Spleen (tissue), 7 donors: Measurements from ENCODE around the gene FARP1.

Experiments
- POLR2A ChIP-seq, 3 donors: fragments of 450-650 bp; IDR thresholded peaks; one replicate each; pipeline ENCODE4 v1.5.1; 2017; ENCODE audit warnings: antibody characterized with exemption in 3 of 3, mild to moderate bottlenecking in 1 of 3
- TF ChIP-seq, protein P1 (sequence below), 11 experiments: fragments of 200-600 bp in 7 of 11; fragments of 450-650 bp in 4 of 11; sonication (generic) in 4 of 11; IDR thresholded peaks in 8 of 11; conservative IDR thresholded peaks in 3 of 11; 1 replicate in 7 of 11; 2 replicates in 4 of 11; pipeline versions ENCODE4 v1.4.0 to v1.8.0; 2016 to 2021; ENCODE audit warnings: antibody characterized with exemption in 11 of 11, inconsistent platforms in 4 of 11, mild to moderate bottlenecking in 1 of 11
- donor health status: DM: no; HTN: no; CAD: no; lungs with moderate emphysema.
- donor health status: DM: no; HTN: no; CAD: no.
- donor health status: DM: no; HTN: no; CAD: no.

DNA sequence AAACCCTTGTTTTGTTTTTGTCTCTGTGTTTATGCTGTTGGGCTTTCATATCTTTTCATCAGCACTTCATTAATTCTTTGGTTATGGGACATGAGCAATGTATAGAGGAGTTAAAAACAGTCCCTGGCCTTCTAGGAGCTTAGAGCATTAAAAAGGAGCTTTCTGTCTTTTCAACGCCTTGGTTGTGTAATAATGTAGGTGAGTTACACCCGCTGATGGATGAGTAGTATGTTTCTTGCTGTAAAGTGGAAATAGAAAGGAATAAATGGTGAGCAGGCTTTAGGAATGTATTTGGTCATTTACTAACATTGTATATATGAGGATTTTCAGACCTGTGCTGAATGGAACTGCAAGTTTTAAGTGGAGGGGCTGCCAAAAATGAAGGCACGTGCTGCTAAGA, 155.7 kb downstream of the FARP1 start:
- TF ChIP-seq, protein P1, sequence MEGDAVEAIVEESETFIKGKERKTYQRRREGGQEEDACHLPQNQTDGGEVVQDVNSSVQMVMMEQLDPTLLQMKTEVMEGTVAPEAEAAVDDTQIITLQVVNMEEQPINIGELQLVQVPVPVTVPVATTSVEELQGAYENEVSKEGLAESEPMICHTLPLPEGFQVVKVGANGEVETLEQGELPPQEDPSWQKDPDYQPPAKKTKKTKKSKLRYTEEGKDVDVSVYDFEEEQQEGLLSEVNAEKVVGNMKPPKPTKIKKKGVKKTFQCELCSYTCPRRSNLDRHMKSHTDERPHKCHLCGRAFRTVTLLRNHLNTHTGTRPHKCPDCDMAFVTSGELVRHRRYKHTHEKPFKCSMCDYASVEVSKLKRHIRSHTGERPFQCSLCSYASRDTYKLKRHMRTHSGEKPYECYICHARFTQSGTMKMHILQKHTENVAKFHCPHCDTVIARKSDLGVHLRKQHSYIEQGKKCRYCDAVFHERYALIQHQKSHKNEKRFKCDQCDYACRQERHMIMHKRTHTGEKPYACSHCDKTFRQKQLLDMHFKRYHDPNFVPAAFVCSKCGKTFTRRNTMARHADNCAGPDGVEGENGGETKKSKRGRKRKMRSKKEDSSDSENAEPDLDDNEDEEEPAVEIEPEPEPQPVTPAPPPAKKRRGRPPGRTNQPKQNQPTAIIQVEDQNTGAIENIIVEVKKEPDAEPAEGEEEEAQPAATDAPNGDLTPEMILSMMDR (IDR thresholded peaks at IDR 0.05 in 8 of 11, conservative IDR thresholded peaks at IDR 0.05 in 3 of 11) = no peak
- TF ChIP-seq POLR2A (IDR thresholded peaks at IDR 0.05) = no peak
